AG10803 (cell line): ENCODE results near the gene DUOXA1.

ENCODE experiments used
- DNase-seq: peaks from one replicate; pipeline ENCODE4 v3.0.0; 2010; ENCODE audit warnings: low read depth
- H3K4me3 ChIP-seq: 2 replicates; pipeline ENCODE4 v1.5.1; 2011; ENCODE audit warnings: mild to moderate bottlenecking, low read length, control low read depth
- TF ChIP-seq, protein P1 (sequence below): conservative IDR thresholded peaks from 2 replicates; pipeline ENCODE4 v1.5.1; 2011; ENCODE audit warnings: mild to moderate bottlenecking, low read length, control low read depth, inconsistent platforms

The DUOXA1 gene

DNA sequence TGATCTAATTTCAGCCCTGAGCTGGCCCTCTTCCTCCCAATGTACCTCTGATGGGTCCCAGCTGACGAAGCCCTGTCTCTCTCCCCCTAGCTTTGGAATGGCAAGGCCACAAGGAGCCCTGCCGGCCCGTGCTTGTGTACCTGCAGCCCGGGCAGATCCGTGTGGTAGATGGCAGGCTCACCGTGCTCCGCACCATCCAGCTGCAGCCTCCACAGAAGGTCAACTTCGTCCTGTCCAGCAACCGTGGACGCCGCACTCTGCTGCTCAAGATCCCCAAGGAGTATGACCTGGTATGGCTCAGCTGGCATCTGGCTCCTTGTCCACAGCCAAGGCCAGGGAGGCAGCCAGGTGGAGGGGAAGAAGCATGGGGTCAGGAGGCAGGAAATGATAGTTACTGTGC, 14.3 kb upstream of the DUOXA1 start:
- H3K4me3 ChIP-seq = no peak overlapping the region
- TF ChIP-seq, protein P1, sequence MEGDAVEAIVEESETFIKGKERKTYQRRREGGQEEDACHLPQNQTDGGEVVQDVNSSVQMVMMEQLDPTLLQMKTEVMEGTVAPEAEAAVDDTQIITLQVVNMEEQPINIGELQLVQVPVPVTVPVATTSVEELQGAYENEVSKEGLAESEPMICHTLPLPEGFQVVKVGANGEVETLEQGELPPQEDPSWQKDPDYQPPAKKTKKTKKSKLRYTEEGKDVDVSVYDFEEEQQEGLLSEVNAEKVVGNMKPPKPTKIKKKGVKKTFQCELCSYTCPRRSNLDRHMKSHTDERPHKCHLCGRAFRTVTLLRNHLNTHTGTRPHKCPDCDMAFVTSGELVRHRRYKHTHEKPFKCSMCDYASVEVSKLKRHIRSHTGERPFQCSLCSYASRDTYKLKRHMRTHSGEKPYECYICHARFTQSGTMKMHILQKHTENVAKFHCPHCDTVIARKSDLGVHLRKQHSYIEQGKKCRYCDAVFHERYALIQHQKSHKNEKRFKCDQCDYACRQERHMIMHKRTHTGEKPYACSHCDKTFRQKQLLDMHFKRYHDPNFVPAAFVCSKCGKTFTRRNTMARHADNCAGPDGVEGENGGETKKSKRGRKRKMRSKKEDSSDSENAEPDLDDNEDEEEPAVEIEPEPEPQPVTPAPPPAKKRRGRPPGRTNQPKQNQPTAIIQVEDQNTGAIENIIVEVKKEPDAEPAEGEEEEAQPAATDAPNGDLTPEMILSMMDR = no peak
- DNase-seq = no peak

DNA sequence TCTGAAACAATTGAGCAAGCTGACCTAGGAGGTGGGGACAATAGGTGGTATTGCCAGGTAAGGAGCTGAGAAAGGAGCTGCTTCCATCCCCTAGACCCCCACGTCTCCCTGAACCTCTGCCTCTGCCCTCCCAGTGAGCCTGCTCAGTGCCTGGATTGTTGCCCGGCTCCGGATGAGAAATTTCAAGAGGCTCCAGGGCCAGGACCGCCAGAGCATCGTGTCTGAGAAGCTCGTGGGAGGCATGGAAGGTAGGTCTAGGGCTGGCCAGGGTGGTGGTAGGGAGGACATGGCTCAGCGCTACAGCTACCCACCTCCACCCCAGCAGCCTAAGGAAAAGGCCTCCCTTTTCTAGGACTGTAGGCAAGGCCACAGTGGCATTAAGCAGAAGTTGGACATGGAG, 13.4 kb upstream of the DUOXA1 start:
- DNase-seq = no peak
- H3K4me3 ChIP-seq = no peak overlapping the region
- TF ChIP-seq, protein P1 = no peak

DNA sequence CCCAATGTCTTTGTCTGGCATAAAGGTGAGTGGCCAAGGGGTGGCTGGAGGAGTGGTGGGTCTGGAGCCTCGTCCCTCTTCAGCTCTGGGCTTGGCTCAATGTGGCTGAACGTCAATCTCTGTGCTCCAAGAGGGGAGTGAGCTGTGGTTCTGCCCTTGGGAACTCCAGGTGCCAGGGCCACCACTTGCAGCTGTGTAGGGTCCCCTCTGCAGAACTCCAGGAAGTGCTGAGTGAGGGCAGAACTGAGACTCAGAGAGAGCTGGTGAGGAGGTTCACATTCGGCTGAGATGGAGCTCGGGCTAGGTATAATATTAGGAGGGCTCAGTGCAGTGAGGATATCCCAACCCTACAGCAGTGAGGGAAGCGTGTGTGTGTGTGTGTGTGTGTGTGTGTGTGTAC, 11.7 kb upstream of the DUOXA1 start:
- no peak overlapping the region for H3K4me3 ChIP-seq
- TF ChIP-seq, protein P1 = no peak
- no peak for DNase-seq

DNA sequence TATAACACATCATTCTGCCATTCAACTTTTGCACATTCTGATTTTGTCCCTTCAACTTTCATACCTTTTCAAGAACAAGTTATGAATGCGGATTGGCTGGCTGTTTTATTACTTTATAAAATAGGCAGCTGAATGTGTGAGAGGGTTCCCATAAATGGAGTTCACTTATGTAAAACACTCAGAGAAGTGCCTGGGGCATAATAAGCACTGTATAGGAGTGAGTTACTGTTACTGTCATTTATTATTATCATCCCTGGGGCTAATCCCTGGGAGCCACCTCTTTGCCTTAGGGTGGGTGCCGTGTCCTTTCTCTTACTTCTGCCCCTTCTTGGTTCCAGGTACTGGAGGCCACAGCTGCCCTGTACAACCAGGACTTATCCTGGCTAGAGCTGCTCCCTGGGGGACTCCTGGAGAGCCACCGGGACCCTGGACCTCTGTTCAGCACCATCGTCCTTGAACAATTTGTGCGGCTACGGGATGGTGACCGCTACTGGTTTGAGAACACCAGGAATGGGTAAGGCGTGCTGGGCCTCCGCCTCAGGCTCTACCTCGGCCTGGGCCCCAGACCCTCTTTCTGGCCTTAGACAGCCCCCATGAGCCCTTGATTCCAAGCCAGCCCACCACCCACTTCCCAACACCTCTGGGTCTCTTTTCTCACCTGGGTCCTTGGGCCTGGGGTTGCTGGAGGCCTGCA, 11.0 kb upstream of the DUOXA1 start:
- TF ChIP-seq, protein P1 = no peak
- H3K4me3 ChIP-seq = no peak overlapping the region
- no peak for DNase-seq

DNA sequence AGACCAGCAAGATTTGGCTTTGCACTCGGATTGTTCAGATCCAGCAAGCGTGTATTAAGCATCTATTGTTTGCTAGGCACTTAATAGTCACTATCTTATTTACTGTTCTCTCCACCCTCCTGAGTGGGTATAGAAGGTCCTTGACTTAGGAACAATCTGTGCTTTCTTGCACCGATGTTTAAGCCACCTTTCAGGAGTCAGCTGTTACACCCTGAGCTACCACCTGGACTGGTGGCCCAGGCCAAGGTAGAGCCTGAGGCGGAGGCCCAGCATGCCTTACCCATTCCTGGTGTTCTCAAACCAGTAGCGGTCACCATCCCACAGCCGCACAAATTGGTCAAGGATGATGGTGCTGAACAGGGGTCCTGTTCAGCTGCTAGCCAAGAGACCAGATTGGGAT, 10.1 kb upstream of the DUOXA1 start:
- no peak for DNase-seq
- H3K4me3 ChIP-seq = no peak overlapping the region
- TF ChIP-seq, protein P1 = no peak

DNA sequence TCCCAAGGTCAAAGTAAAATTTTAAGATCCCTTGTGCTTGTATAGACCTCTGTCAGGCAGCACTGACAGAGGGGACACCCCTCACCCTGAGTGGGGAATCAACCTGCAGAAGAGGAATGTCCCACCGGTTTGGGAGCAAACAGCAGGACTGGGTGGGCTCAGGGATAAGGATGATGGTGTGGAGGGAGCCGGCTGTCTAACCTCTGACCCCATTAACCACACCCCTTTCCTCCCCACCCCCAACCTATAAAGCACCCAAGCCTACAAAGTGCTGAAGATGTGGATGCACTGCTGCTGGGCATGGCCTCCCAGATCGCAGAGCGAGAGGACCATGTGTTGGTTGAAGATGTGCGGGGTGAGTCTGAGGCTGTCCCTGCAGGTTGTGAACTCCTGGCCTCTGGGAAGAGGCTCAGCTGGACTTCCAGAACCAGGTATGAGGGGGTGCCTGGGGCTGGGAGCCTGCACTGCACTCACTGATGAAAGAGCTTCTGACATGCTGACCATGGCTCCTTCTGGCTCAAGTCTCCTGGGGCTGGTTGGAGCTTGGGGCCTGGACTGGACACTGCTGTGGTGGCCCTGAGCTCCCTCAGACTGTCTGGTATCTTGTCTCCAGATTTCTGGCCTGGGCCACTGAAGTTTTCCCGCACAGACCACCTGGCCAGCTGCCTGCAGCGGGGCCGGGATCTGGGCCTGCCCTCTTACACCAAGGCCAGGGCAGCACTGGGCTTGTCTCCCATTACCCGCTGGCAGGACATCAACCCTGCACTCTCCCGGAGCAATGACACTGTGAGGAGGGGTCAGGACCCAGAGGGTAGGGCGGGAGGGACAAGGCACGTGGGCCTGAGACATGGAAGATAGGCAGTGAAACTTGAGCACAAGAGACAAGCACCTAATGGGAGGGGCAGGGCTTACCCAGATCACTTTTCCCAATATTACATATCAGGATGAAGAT, 9.4 kb upstream of the DUOXA1 start:
- H3K4me3 ChIP-seq = no peak overlapping the region
- no peak for DNase-seq
- TF ChIP-seq, protein P1 = no peak

DNA sequence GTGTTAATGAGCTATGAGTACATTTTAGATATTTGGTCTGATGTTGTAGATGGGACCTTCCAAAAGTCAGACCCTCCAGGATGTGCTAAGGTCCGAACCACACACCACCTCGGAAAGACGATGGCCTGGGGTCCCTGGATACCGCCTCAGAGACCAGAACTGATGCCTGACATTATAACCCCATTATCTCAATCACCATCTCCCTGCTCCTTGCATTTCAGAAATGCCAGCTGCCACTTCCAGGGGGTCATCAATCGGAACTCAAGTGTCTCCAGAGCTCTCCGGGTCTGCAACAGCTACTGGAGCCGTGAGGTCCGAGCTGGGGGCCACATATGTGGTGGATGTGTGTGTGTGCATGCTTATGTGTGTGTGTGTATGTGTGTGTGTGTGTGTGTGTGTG, 8.0 kb upstream of the DUOXA1 start:
- TF ChIP-seq, protein P1 = no peak
- no peak overlapping the region for H3K4me3 ChIP-seq
- DNase-seq = no peak
